Measurements from ENCODE around the gene FBXL7. TPM values are rescaled to one million over a fixed set of nuclear protein-coding genes. Genes with fewer than 3 reads are reported as not detected.

The FBXL7 gene
- total and polyA plus RNA-seq, 2 donors (not counting 3 experiments of a cell fraction or from before 2014, with no cell fraction given): 23.5 to 32.2 TPM

DNA sequence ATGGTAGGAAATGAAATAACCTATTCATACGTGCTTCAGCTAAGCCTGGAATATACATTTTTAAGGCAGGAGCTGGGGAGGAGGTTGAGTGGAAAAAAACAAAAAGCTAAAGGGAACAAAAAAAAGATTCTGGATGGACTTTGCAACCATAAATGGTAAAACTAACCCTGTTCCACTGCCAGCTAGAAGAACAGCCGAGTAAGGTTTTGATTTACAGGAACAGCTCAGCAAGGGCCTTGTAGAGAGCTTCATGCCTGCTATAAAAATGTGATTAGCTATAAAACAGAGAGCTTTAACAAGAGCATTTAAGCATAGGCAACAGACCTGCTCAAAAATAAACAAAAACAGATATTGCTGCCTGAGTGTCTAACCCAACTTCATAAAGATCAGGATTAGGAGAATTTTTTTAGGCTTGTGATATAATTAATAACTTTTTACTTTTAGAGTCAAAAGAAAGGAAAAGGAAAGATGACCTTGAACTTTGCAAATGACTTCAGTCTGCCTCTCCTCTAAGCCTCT is 194.8 kb downstream of the FBXL7 start:
- Histone ChIP-seq H3K9me1 (replicated peaks; ENCODE audit: control insufficient read depth, extremely low read depth, insufficient read depth, low read length) (no peaks in the 10 kb centered on the region), H3K79me2 (ENCODE audit: control insufficient read depth, insufficient read depth, low read length) (peaks cover 5% of the 10 kb centered on the region), H3K4me3 (replicated peaks in 1 of 3; ENCODE audit: insufficient read depth in 1 of 3, low read depth in 1 of 3, low read length in 3 of 3) (no peak overlapping the region), H3K9me3 (replicated peaks; ENCODE audit: control insufficient read depth, insufficient read depth, low read length) (no peaks in the 10 kb centered on the region), H3K4me2 (ENCODE audit: insufficient read depth, low read length) (no peak overlapping the region), H4K20me1 (replicated peaks; ENCODE audit: control insufficient read depth, extremely low read depth, insufficient read depth, low read length) (no peaks in the 10 kb centered on the region), H3K27ac (ENCODE audit: insufficient read depth, low read depth, low read length) (no peak overlapping the region), H3K4me1 (ENCODE audit: control insufficient read depth, extremely low read depth, insufficient read depth, low read length) (peaks cover 7% of the 10 kb centered on the region), H3K36me3 (ENCODE audit: control insufficient read depth in 2 of 2, extremely low read depth in 1 of 2, insufficient read depth in 2 of 2, low read length in 2 of 2) (no peaks in the 10 kb centered on the region), H2AFZ (ENCODE audit: low read depth, low read length) (no peak overlapping the region), H3K27me3 (ENCODE audit: control insufficient read depth in 2 of 2, insufficient read depth in 2 of 2, low read length in 2 of 2) (no peaks in the 10 kb centered on the region), H3K9ac (replicated peaks; ENCODE audit: extremely low read depth, insufficient read depth, low read length) (no peak overlapping the region)
- DNase-seq (ENCODE audit: low read depth, low spot score) (peak; percentile 24), FAIRE-seq (peak; percentile 58)
- intact Hi-C loops (cut with micrococcal nuclease) (no loop called here), dilution Hi-C loops (cut with MboI; ENCODE audit: extremely low pct_ligation_motif_present, low sequenced_read_pairs) (no loop called here)
- TF ChIP-seq, protein P1, sequence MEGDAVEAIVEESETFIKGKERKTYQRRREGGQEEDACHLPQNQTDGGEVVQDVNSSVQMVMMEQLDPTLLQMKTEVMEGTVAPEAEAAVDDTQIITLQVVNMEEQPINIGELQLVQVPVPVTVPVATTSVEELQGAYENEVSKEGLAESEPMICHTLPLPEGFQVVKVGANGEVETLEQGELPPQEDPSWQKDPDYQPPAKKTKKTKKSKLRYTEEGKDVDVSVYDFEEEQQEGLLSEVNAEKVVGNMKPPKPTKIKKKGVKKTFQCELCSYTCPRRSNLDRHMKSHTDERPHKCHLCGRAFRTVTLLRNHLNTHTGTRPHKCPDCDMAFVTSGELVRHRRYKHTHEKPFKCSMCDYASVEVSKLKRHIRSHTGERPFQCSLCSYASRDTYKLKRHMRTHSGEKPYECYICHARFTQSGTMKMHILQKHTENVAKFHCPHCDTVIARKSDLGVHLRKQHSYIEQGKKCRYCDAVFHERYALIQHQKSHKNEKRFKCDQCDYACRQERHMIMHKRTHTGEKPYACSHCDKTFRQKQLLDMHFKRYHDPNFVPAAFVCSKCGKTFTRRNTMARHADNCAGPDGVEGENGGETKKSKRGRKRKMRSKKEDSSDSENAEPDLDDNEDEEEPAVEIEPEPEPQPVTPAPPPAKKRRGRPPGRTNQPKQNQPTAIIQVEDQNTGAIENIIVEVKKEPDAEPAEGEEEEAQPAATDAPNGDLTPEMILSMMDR (IDR thresholded peaks at IDR 0.05; ENCODE audit: extremely low read depth in 1 of 2, insufficient read depth in 1 of 2, low read depth in 1 of 2, low read length in 2 of 2): no peak
- no peak for TF ChIP-seq GATA2 (IDR thresholded peaks at IDR 0.05; ENCODE audit: insufficient read depth, insufficient read length, low read depth, low read length)
- no peak for TF ChIP-seq POLR2AphosphoS5 (IDR thresholded peaks at IDR 0.05; ENCODE audit: insufficient read depth, low read depth, low read length)
- TF ChIP-seq JUN (IDR thresholded peaks at IDR 0.05; ENCODE audit: borderline replicate concordance, insufficient read depth, insufficient read length, low read depth): no peak
- TF ChIP-seq, protein P2, sequence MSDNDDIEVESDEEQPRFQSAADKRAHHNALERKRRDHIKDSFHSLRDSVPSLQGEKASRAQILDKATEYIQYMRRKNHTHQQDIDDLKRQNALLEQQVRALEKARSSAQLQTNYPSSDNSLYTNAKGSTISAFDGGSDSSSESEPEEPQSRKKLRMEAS (IDR thresholded peaks at IDR 0.05; ENCODE audit: insufficient read depth, insufficient read length): no peak
- TF ChIP-seq MYC (IDR thresholded peaks at IDR 0.05; ENCODE audit: low read depth, low read length): no peak
- no peak for TF ChIP-seq FOS (IDR thresholded peaks at IDR 0.05; ENCODE audit: borderline replicate concordance, insufficient read depth, low read length)
- TF ChIP-seq POLR2A (IDR thresholded peaks at IDR 0.05; ENCODE audit: low read depth, low read length): no peak
- no peak for TF ChIP-seq EZH2 (IDR thresholded peaks at IDR 0.05; ENCODE audit: borderline replicate concordance, low read depth, low read length, severe bottlenecking)
- no TSS peak for BruUV-seq (replicated peaks)
- POLR2A ChIA-PET: no interaction called here
- CTCF ChIA-PET: interaction anchor here (0.7 to 1.1 kb wide), 4 partner anchors 12 to 301 kb away, joined by 3 to 4 read pairs (median 3); no protein-coding TSS in a partner anchor

Data from endothelial cell of umbilical vein (primary cell).